Activated CD4-positive, CD25-positive, alpha-beta regulatory T cell treated with anti-CD3 and anti-CD28 coated beads, Interleukin-2, amount 50 U/mL, for 24 hours (primary cell): ENCODE data around the gene S1PR2.
A peak's percentile ranks its signal among the peaks of the same experiment; 100 is the strongest.
"Not testable (repeated sequence)": the region's sequence is repeated elsewhere in the genome, so short reads cannot be mapped to it uniquely, and the experiment has no call there.

Source experiments
- ATAC-seq, 2 donors: fragments of 150-1000 bp; cut with Tn5 transposase; one replicate each; pipeline ENCODE4 v1.10.0; 2021; ENCODE audit warnings: mild to moderate bottlenecking in 1 of 2, moderate library complexity in 1 of 2

The S1PR2 gene

GRCh38 chr19:10189616-10190015 lies 41.5 kb downstream of the S1PR2 start:
- peak; percentile 50 to 72 for ATAC-seq

- no peak for ATAC-seq
Observed at GRCh38 chr19:10187315-10187714, 43.8 kb downstream of the S1PR2 start.

- no peak for ATAC-seq
Observed at GRCh38 chr19:10184636-10185035, 46.5 kb downstream of the S1PR2 start.

- no peak for ATAC-seq
Observed at GRCh38 chr19:10183926-10184325, 47.2 kb downstream of the S1PR2 start.

- no peak for ATAC-seq
Observed at GRCh38 chr19:10182847-10183246, 48.3 kb downstream of the S1PR2 start.

- ATAC-seq, result no peak
Observed at GRCh38 chr19:10182076-10182475, 49.1 kb downstream of the S1PR2 start.

GRCh38 chr19:10180459-10180858 lies 50.7 kb downstream of the S1PR2 start:
- ATAC-seq, result no peak

- ATAC-seq, result not testable (repeated sequence)
Observed at GRCh38 chr19:10180024-10180423, 51.1 kb downstream of the S1PR2 start.

GRCh38 chr19:10173527-10173926 lies 57.6 kb downstream of the S1PR2 start:
- no peak for ATAC-seq
